ENCODE measurements around the gene KRT76. TPM values are rescaled to one million over a fixed set of nuclear protein-coding genes. Genes with fewer than 3 reads are reported as not detected.

Gene KRT76
- total and polyA plus RNA-seq, 10 of the 15 experiments (the other 5 are each of a cell fraction or from before 2014, with no cell fraction given), result not detected

- Histone ChIP-seq H3K4me3 (no peak overlapping the region), H3K4me2 (ENCODE audit: control insufficient read depth, insufficient read depth) (no peak overlapping the region), H3K9ac (ENCODE audit: control insufficient read depth, insufficient read depth, low read length) (no peak overlapping the region), H3K27me3 (replicated peaks in 1 of 2; ENCODE audit: control insufficient read depth in 2 of 2, insufficient read depth in 2 of 2, low read length in 1 of 2) (peaks cover 1 to 3% of the 10 kb centered on the region in 2 experiments; a peak in 3 of 4 replicates), H3K4me1 (ENCODE audit: control insufficient read depth, insufficient read depth, low read length) (no peaks in the 10 kb centered on the region), H2AFZ (ENCODE audit: control insufficient read depth, low read depth, low read length) (no peak overlapping the region), H3K9me3 (replicated peaks; ENCODE audit: control insufficient read depth, insufficient read depth, low read length) (no peaks in the 10 kb centered on the region), H3K36me3 (ENCODE audit: control insufficient read depth in 2 of 2, insufficient read depth in 2 of 2, low read length in 1 of 2) (no peaks in the 10 kb centered on the region), H3K27ac (ENCODE audit: control insufficient read depth, insufficient read depth) (no peak overlapping the region), H4K20me1 (ENCODE audit: control insufficient read depth, insufficient read depth) (no peaks in the 10 kb centered on the region), H3K79me2 (ENCODE audit: control insufficient read depth, insufficient read depth, low read length) (no peaks in the 10 kb centered on the region)
- ChIA-PET CTCF (interaction anchor here (1.1 kb wide), 1 partner anchor 452 kb away, joined by 3 read pairs; no protein-coding TSS in a partner anchor), RAD21 (ENCODE audit: unreplicated experiment) (no interaction called here), SMC1A (ENCODE audit: uncharacterized antibody, unreplicated experiment) (no interaction called here), POLR2A (no interaction called here)
- intact Hi-C loops (cut with micrococcal nuclease; ENCODE audit: unreplicated experiment) (no loop called here), in situ Hi-C loops (cut with MboI) (no loop called here)
- no TSS peak for BruUV-seq (replicated peaks)
- ATAC-seq, result no peak
- no peak for DNase-seq (ENCODE audit: low read depth, low spot score)
- no peak for TF ChIP-seq STAT3 (IDR thresholded peaks at IDR 0.05; ENCODE audit: low read depth, low read length)
- TF ChIP-seq JUNB (IDR thresholded peaks at IDR 0.05), result no peak
- TF ChIP-seq CBX3 (IDR thresholded peaks at IDR 0.05; ENCODE audit: borderline replicate concordance, low read depth), result no peak
- TF ChIP-seq ZNF217 (IDR thresholded peaks at IDR 0.05), result no peak
- TF ChIP-seq SUPT20H (IDR thresholded peaks at IDR 0.05; ENCODE audit: borderline replicate concordance, control insufficient read depth, low read depth, low read length), result no peak
- TF ChIP-seq CHD2 (IDR thresholded peaks at IDR 0.05; ENCODE audit: borderline replicate concordance, low read depth, low read length), result no peak
- no peak for TF ChIP-seq SMC3 (IDR thresholded peaks at IDR 0.05; ENCODE audit: borderline replicate concordance, low read length)
- no peak for FAIRE-seq
- 65% methylated on average over 6 of the region's 6 CpGs for WGBS (ENCODE audit: insufficient coverage, insufficient replicate concordance, low lambda C conversion rate, missing lambda C conversion rate)
Observed at GRCh38 chr12:52779914-52780313, 2.8 kb upstream of the KRT76 start.

GRCh38 chr12:52778833-52779232 lies 1.7 kb upstream of the KRT76 start:
- Histone ChIP-seq H4K20me1 (ENCODE audit: control insufficient read depth, insufficient read depth) (no peaks in the 10 kb centered on the region), H3K4me2 (ENCODE audit: control insufficient read depth, insufficient read depth) (no peak overlapping the region), H3K9ac (ENCODE audit: control insufficient read depth, insufficient read depth, low read length) (no peak overlapping the region), H3K9me3 (replicated peaks; ENCODE audit: control insufficient read depth, insufficient read depth, low read length) (no peaks in the 10 kb centered on the region), H3K4me3 (no peak overlapping the region), H3K27me3 (replicated peaks in 1 of 2; ENCODE audit: control insufficient read depth in 2 of 2, insufficient read depth in 2 of 2, low read length in 1 of 2) (peaks cover 1 to 3% of the 10 kb centered on the region in 2 experiments; a peak in 3 of 4 replicates), H3K4me1 (ENCODE audit: control insufficient read depth, insufficient read depth, low read length) (no peaks in the 10 kb centered on the region), H3K79me2 (ENCODE audit: control insufficient read depth, insufficient read depth, low read length) (no peaks in the 10 kb centered on the region), H2AFZ (ENCODE audit: control insufficient read depth, low read depth, low read length) (no peak overlapping the region), H3K36me3 (ENCODE audit: control insufficient read depth in 2 of 2, insufficient read depth in 2 of 2, low read length in 1 of 2) (no peaks in the 10 kb centered on the region), H3K27ac (ENCODE audit: control insufficient read depth, insufficient read depth) (no peak overlapping the region)
- intact Hi-C loops (cut with micrococcal nuclease; ENCODE audit: unreplicated experiment) (no loop called here), in situ Hi-C loops (cut with MboI) (no loop called here)
- RAD21 ChIA-PET (ENCODE audit: unreplicated experiment), result no interaction called here
- SMC1A ChIA-PET (ENCODE audit: uncharacterized antibody, unreplicated experiment), result no interaction called here
- BruUV-seq (replicated peaks), result no TSS peak
- FAIRE-seq, result no peak
- TF ChIP-seq YBX1 (IDR thresholded peaks at IDR 0.05) (no peak), MYB (IDR thresholded peaks at IDR 0.05; ENCODE audit: borderline replicate concordance, low read depth, low read length) (no peak), MYC (IDR thresholded peaks at IDR 0.05; ENCODE audit: insufficient read depth, insufficient read length, insufficient replicate concordance, low read length, severe bottlenecking) (no peak), E2F4 (IDR thresholded peaks at IDR 0.05; ENCODE audit: low read depth, low read length) (no peak), CBX5 (IDR thresholded peaks at IDR 0.05; ENCODE audit: low read depth) (no peak), WRNIP1 (IDR thresholded peaks at IDR 0.05; ENCODE audit: borderline replicate concordance, low read depth, low read length) (no peak), YY1 (IDR thresholded peaks at IDR 0.05; ENCODE audit: low read depth, low read length) (no peak), CHD4 (IDR thresholded peaks at IDR 0.05) (no peak), HDAC6 (IDR thresholded peaks at IDR 0.05; ENCODE audit: unreplicated experiment) (no peak), CHD1 (IDR thresholded peaks at IDR 0.05; ENCODE audit: low read depth, low read length) (no peak), STAT1 (conservative IDR thresholded peaks at IDR 0.05) (no peak), NFIC (IDR thresholded peaks at IDR 0.05; ENCODE audit: low read depth, low read length) (no peak)
- POLR2A ChIA-PET, result no interaction called here
- CTCF ChIA-PET, result interaction anchor here (0.5 to 1.3 kb wide), 2 partner anchors 8 to 152 kb away, joined by 3 read pairs; no protein-coding TSS in a partner anchor
- DNase-seq (ENCODE audit: low read depth, low spot score), result no peak
- ATAC-seq, result no peak
- 37% methylated on average over 2 of the region's 2 CpGs for WGBS (ENCODE audit: insufficient coverage, insufficient replicate concordance, low lambda C conversion rate, missing lambda C conversion rate)

Data from GM12878 (cell line).